WERI-Rb-1 (cell line): ENCODE data around the gene CARS1.

ENCODE experiments used
- DNase-seq: peaks from one replicate; pipeline ENCODE4 v3.0.0-alpha.2; 2020
- H3K27ac ChIP-seq: fragments of 250-450 bp; sonication (Bioruptor Pico); 2 replicates; pipeline ENCODE4 v1.5.1; 2020; ENCODE audit warnings: mild to moderate bottlenecking, moderate library complexity
- H3K27me3 ChIP-seq: fragments of 250-450 bp; sonication (Bioruptor Pico); 2 replicates; pipeline ENCODE4 v1.5.1; 2021; ENCODE audit warnings: mild to moderate bottlenecking, low read depth, moderate library complexity; ENCODE audit not compliant: insufficient read depth, severe bottlenecking
- H3K36me3 ChIP-seq: fragments of 250-450 bp; sonication (Bioruptor Pico); 2 replicates; pipeline ENCODE4 v1.5.1; 2020; ENCODE audit warnings: mild to moderate bottlenecking, moderate library complexity
- H3K4me3 ChIP-seq: 2 replicates; pipeline ENCODE4 v1.5.1; 2011; ENCODE audit warnings: low read depth, mild to moderate bottlenecking, control low read depth, low read length
- H3K9me3 ChIP-seq: fragments of 250-450 bp; sonication (Bioruptor Pico); 2 replicates; pipeline ENCODE4 v1.5.1; 2021; ENCODE audit warnings: mild to moderate bottlenecking, moderate library complexity; ENCODE audit not compliant: severe bottlenecking
- TF ChIP-seq, protein P1 (sequence below): IDR thresholded peaks from 2 replicates; pipeline ENCODE4 v1.5.1; 2011; ENCODE audit warnings: low read depth, mild to moderate bottlenecking, control low read depth, inconsistent platforms, low read length

Gene CARS1

GRCh38 chr11:2998073-2998850 is 59.0 kb downstream of the CARS1 start:
- H3K9me3 ChIP-seq, result no peaks in the 10 kb centered on the region
- H3K36me3 ChIP-seq, result peaks cover 34% of the 10 kb centered on the region
- no peaks in the 10 kb centered on the region for H3K27me3 ChIP-seq
- H3K4me3 ChIP-seq, result no peak overlapping the region
- no peak overlapping the region for H3K27ac ChIP-seq
- DNase-seq, result no peak
- TF ChIP-seq, protein P1, sequence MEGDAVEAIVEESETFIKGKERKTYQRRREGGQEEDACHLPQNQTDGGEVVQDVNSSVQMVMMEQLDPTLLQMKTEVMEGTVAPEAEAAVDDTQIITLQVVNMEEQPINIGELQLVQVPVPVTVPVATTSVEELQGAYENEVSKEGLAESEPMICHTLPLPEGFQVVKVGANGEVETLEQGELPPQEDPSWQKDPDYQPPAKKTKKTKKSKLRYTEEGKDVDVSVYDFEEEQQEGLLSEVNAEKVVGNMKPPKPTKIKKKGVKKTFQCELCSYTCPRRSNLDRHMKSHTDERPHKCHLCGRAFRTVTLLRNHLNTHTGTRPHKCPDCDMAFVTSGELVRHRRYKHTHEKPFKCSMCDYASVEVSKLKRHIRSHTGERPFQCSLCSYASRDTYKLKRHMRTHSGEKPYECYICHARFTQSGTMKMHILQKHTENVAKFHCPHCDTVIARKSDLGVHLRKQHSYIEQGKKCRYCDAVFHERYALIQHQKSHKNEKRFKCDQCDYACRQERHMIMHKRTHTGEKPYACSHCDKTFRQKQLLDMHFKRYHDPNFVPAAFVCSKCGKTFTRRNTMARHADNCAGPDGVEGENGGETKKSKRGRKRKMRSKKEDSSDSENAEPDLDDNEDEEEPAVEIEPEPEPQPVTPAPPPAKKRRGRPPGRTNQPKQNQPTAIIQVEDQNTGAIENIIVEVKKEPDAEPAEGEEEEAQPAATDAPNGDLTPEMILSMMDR, result no peak

DNA sequence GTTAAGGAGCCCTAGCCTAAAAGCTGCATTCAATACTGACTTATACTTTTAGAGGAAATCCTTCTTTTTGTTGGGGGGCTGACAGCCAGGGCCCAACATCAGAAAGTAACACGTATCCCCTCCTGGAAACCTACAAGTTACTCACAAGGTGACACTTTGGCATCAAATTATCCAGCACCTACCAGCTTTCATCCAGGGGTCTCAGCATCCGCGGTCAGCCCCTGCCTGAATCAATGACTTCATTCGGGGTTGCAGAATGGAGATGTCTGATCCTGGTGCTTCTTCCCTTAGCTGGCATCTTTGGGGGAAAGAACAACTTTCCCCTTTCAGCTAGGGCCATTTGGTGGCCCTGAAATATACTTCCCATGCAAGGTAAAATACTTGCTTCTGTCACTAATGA is 59.8 kb downstream of the CARS1 start:
- no peaks in the 10 kb centered on the region for H3K27me3 ChIP-seq
- DNase-seq, result no peak
- H3K36me3 ChIP-seq, result peaks cover 26% of the 10 kb centered on the region
- no peaks in the 10 kb centered on the region for H3K9me3 ChIP-seq
- TF ChIP-seq, protein P1, result no peak
- H3K4me3 ChIP-seq, result no peak overlapping the region
- H3K27ac ChIP-seq, result no peak overlapping the region

DNA sequence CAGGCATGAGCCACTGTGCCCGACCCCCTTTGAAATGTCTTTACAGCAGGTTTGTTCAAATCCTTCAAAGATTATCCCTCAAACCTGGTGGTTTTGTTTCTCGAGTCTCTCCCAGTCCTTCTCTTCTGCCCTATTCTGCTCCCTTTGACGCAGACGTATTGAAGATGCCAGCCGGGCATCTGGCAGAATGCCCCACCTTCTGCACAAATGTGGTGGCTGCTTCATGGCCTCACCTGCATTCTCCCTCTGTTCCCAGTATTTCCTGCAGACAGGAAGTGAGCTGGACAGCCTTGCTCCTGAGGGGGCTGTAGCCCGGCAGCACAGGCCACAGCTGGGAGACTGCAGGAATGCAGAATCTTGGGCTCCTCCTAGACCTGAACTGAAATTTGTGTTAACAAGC is 60.2 kb downstream of the CARS1 start:
- H3K27me3 ChIP-seq, result no peaks in the 10 kb centered on the region
- DNase-seq, result no peak
- H3K27ac ChIP-seq, result no peak overlapping the region
- H3K9me3 ChIP-seq, result no peaks in the 10 kb centered on the region
- peaks cover 22% of the 10 kb centered on the region for H3K36me3 ChIP-seq
- TF ChIP-seq, protein P1, result no peak
- H3K4me3 ChIP-seq, result no peak overlapping the region

DNA sequence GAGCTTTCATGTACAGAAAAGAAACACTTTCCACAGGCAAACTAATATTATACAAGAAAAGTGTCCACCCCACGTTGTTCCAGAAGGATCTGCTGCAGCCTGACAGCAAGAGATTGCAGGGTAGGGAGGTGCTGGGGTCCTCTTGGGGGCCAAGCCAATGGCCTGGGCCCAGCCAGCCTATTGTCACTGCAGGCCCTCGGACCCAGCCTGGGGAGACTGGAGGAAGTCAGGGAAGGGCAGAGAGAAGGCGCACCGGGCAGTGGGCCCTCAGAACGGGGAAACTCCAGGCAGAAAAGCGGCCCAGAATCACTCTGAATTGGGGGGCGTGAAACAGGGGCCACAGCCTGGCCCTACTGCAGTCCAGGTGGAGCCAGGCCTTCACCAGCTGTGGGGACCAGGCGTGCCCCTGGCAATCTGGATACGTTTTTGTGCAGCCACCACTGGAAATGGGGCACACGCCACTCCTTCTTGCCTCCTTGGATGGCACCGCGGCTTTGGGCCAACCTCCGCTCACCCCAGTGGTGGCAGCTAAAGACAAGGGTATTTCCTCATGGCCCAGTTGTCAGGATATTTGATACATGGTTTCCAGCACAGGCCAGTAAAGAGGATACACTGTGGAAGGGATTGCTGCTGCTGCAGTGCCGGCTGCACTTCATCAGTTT is 61.2 kb downstream of the CARS1 start:
- H3K27me3 ChIP-seq, result no peaks in the 10 kb centered on the region
- no peak for DNase-seq
- peaks cover 12% of the 10 kb centered on the region for H3K36me3 ChIP-seq
- H3K27ac ChIP-seq, result no peak overlapping the region
- no peaks in the 10 kb centered on the region for H3K9me3 ChIP-seq
- H3K4me3 ChIP-seq, result no peak overlapping the region
- TF ChIP-seq, protein P1, result no peak

GRCh38 chr11:2995031-2995561 is 62.1 kb downstream of the CARS1 start:
- TF ChIP-seq, protein P1, result no peak
- peaks cover 3% of the 10 kb centered on the region for H3K36me3 ChIP-seq
- H3K9me3 ChIP-seq, result no peaks in the 10 kb centered on the region
- no peak overlapping the region for H3K27ac ChIP-seq
- DNase-seq, result no peak
- H3K27me3 ChIP-seq, result no peaks in the 10 kb centered on the region
- H3K4me3 ChIP-seq, result no peak overlapping the region
